Measurements from ENCODE around the gene VPS8.
"Not testable (repeated sequence)": the region's sequence is repeated elsewhere in the genome, so short reads cannot be mapped to it uniquely, and the experiment has no call there.

The VPS8 gene

GRCh38 chr3:184954251-184954650 lies 142.3 kb downstream of the VPS8 start:
- TF ChIP-seq CTCF (IDR thresholded peaks at IDR 0.05; ENCODE audit: extremely low read depth, missing control alignments): no peak
- DNase-seq (ENCODE audit: low spot score): no peak

- DNase-seq (ENCODE audit: low spot score): not testable (repeated sequence)
Observed at GRCh38 chr3:184954851-184955250, 142.9 kb downstream of the VPS8 start.

- TF ChIP-seq CTCF (IDR thresholded peaks at IDR 0.05; ENCODE audit: extremely low read depth, missing control alignments): no peak
- DNase-seq (ENCODE audit: low spot score): no peak
Observed at GRCh38 chr3:184965639-184966430, 153.9 kb downstream of the VPS8 start.

- no peak for DNase-seq (ENCODE audit: low spot score)
Observed at GRCh38 chr3:184968115-184968514, 156.1 kb downstream of the VPS8 start.

GRCh38 chr3:184970186-184970585 lies 158.2 kb downstream of the VPS8 start:
- TF ChIP-seq CTCF (IDR thresholded peaks at IDR 0.05; ENCODE audit: extremely low read depth, missing control alignments): no peak
- no peak for DNase-seq (ENCODE audit: low spot score)

More at GRCh38 chr3:184968115-184968514, 156.1 kb downstream of the VPS8 start:
- TF ChIP-seq CTCF (IDR thresholded peaks at IDR 0.05; ENCODE audit: extremely low read depth, missing control alignments): no peak

- no peak for TF ChIP-seq CTCF (IDR thresholded peaks at IDR 0.05; ENCODE audit: extremely low read depth, missing control alignments)
- DNase-seq (ENCODE audit: low spot score): no peak
Observed at GRCh38 chr3:184977796-184978195, 165.8 kb downstream of the VPS8 start.

GRCh38 chr3:184981071-184981470 lies 169.1 kb downstream of the VPS8 start:
- no peak for TF ChIP-seq CTCF (IDR thresholded peaks at IDR 0.05; ENCODE audit: extremely low read depth, missing control alignments)

GRCh38 chr3:184982076-184982475 lies 170.1 kb downstream of the VPS8 start:
- no peak for TF ChIP-seq CTCF (IDR thresholded peaks at IDR 0.05; ENCODE audit: extremely low read depth, missing control alignments)
- no peak for DNase-seq (ENCODE audit: low spot score)

More at GRCh38 chr3:184981071-184981470, 169.1 kb downstream of the VPS8 start:
- DNase-seq (ENCODE audit: low spot score): no peak
